ENCODE data around the gene TMEM88.
A peak's percentile ranks its signal among the peaks of the same experiment; 100 is the strongest.

Gene TMEM88

GRCh38 chr17:7867881-7868329, 13.0 kb downstream of the TMEM88 start:
- Histone ChIP-seq H3K4me1 (ENCODE audit: insufficient read depth, low read length, poor library complexity, severe bottlenecking) (peaks cover 32% of the 10 kb centered on the region), H4K20me1 (ENCODE audit: insufficient read depth, low read length, poor library complexity, severe bottlenecking) (no peaks in the 10 kb centered on the region), H3K79me2 (ENCODE audit: insufficient read depth, low read length) (peaks cover 28% of the 10 kb centered on the region; the same call in 1 of the 2 replicates), H2AFZ (ENCODE audit: low read length) (no peak overlapping the region), H3K4me2 (ENCODE audit: low read depth, low read length, poor library complexity, severe bottlenecking) (peak overlapping the region; percentile 65), H3K36me3 (ENCODE audit: insufficient read depth, low read length) (0 out of 2 replicates have a peak, but pooled peaks cover 2% of the 10 kb centered on the region), H3K27me3 (ENCODE audit: insufficient read depth, low read length, poor library complexity, severe bottlenecking) (no peaks in the 10 kb centered on the region), H3F3A (ENCODE audit: low read depth) (no peaks in the 10 kb centered on the region), H3K9me2 (replicated peaks; ENCODE audit: low read depth, low read length) (no peaks in the 10 kb centered on the region), H3K9ac (ENCODE audit: low read depth, low read length, poor library complexity, severe bottlenecking) (peak overlapping the region; percentile 72), H3K4me3 (ENCODE audit: low read length, poor library complexity, severe bottlenecking) (peak overlapping the region; percentile 65), H3K9me3 (ENCODE audit: insufficient read depth, low read depth, low read length) (no peaks in the 10 kb centered on the region)
- TF ChIP-seq EZH2phosphoT487 (IDR thresholded peaks at IDR 0.05; ENCODE audit: borderline replicate concordance) (no peak), CTCF (conservative IDR thresholded peaks at IDR 0.05; ENCODE audit: low read length) (no peak)

- Histone ChIP-seq H3K4me3 (ENCODE audit: low read length, poor library complexity, severe bottlenecking) (no peak overlapping the region), H3K9me3 (ENCODE audit: insufficient read depth, low read depth, low read length) (no peaks in the 10 kb centered on the region), H3K4me2 (ENCODE audit: low read depth, low read length, poor library complexity, severe bottlenecking) (no peak overlapping the region)
Measured at GRCh38 chr17:7873051-7873450, 18.2 kb downstream of the TMEM88 start.

GRCh38 chr17:7875804-7876370, 21.0 kb downstream of the TMEM88 start:
- no peaks in the 10 kb centered on the region for H3K9me3 ChIP-seq (ENCODE audit: insufficient read depth, low read depth, low read length)
- no peak overlapping the region for H3K4me2 ChIP-seq (ENCODE audit: low read depth, low read length, poor library complexity, severe bottlenecking)
- H3K4me1 ChIP-seq (ENCODE audit: insufficient read depth, low read length, poor library complexity, severe bottlenecking): peaks cover 40% of the 10 kb centered on the region
- H3K9ac ChIP-seq (ENCODE audit: low read depth, low read length, poor library complexity, severe bottlenecking): no peak overlapping the region
- H3K27me3 ChIP-seq (ENCODE audit: insufficient read depth, low read length, poor library complexity, severe bottlenecking): no peaks in the 10 kb centered on the region
- H3K9me2 ChIP-seq (replicated peaks; ENCODE audit: low read depth, low read length): no peaks in the 10 kb centered on the region
- TF ChIP-seq EZH2phosphoT487 (IDR thresholded peaks at IDR 0.05; ENCODE audit: borderline replicate concordance): no peak
- no peak for TF ChIP-seq CTCF (conservative IDR thresholded peaks at IDR 0.05; ENCODE audit: low read length)
- peaks cover 24% of the 10 kb centered on the region for H3K79me2 ChIP-seq (ENCODE audit: insufficient read depth, low read length)
- H3K4me3 ChIP-seq (ENCODE audit: low read length, poor library complexity, severe bottlenecking): no peak overlapping the region
- H4K20me1 ChIP-seq (ENCODE audit: insufficient read depth, low read length, poor library complexity, severe bottlenecking): no peaks in the 10 kb centered on the region
- 0 out of 2 replicates have a peak, but pooled peaks cover 3% of the 10 kb centered on the region for H3F3A ChIP-seq (ENCODE audit: low read depth)
- H3K36me3 ChIP-seq (ENCODE audit: insufficient read depth, low read length): peaks cover 3% of the 10 kb centered on the region; the same call in 1 of the 2 replicates
- no peak overlapping the region for H2AFZ ChIP-seq (ENCODE audit: low read length)

More at GRCh38 chr17:7873051-7873450, 18.2 kb downstream of the TMEM88 start:
- peaks cover 42% of the 10 kb centered on the region for H3K4me1 ChIP-seq (ENCODE audit: insufficient read depth, low read length, poor library complexity, severe bottlenecking)
- no peaks in the 10 kb centered on the region for H3K9me2 ChIP-seq (replicated peaks; ENCODE audit: low read depth, low read length)
- peaks cover 3% of the 10 kb centered on the region; the same call in 1 of the 2 replicates for H3K36me3 ChIP-seq (ENCODE audit: insufficient read depth, low read length)
- no peaks in the 10 kb centered on the region for H3F3A ChIP-seq (ENCODE audit: low read depth)
- H3K9ac ChIP-seq (ENCODE audit: low read depth, low read length, poor library complexity, severe bottlenecking): no peak overlapping the region
- TF ChIP-seq CTCF (conservative IDR thresholded peaks at IDR 0.05; ENCODE audit: low read length) (no peak), EZH2phosphoT487 (IDR thresholded peaks at IDR 0.05; ENCODE audit: borderline replicate concordance) (no peak)
- no peak overlapping the region for H2AFZ ChIP-seq (ENCODE audit: low read length)
- H3K79me2 ChIP-seq (ENCODE audit: insufficient read depth, low read length): peaks cover 23% of the 10 kb centered on the region; the same call in 1 of the 2 replicates
- no peaks in the 10 kb centered on the region for H4K20me1 ChIP-seq (ENCODE audit: insufficient read depth, low read length, poor library complexity, severe bottlenecking)
- no peaks in the 10 kb centered on the region for H3K27me3 ChIP-seq (ENCODE audit: insufficient read depth, low read length, poor library complexity, severe bottlenecking)

Measured in Loucy (cell line).